CD4-positive, alpha-beta T cell treated with Interleukin-15 for 1 hour (primary cell): ENCODE data around the gene TINCR.
"Not testable (repeated sequence)": the region's sequence is repeated elsewhere in the genome, so short reads cannot be mapped to it uniquely, and the experiment has no call there.

Experiments used
- DNase-seq: peaks from one replicate; pipeline ENCODE4 v3.0.0-alpha.2; 2020

Gene TINCR

DNA sequence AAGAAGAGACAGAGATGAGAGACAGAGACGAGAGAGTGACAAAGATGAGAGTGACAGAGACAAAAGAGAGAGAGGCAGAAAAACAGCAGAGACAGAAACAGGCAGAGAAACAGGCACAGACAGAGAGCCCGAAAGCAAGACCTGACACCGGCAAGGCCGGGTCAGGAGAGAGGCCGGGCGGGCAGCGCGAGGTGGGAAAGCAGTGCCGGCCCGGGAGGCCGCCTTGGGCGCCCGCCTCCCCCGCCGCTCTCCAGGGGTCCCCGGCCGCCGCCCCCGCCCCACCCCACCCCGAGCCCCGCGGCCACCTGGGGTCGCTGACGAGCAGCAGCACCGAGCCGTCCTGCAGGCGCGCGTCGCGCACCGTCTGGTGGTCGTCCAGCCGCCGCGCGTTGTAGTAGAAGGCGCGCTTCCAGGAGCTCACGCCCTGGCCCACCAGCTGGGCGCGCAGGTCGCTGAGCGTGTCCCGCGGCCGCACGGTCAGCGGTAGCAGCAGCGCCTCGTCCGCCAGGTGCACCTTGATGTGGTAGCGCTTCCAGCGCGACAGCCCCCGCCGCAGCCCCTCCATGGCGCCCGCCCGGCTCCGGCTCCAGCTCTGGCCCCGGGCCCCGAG lies at the start of gene TINCR:
TSS of gene TINCR (minus strand) at position 594 of the 610 bp plus-strand sequence.
- DNase-seq: no peak

DNA sequence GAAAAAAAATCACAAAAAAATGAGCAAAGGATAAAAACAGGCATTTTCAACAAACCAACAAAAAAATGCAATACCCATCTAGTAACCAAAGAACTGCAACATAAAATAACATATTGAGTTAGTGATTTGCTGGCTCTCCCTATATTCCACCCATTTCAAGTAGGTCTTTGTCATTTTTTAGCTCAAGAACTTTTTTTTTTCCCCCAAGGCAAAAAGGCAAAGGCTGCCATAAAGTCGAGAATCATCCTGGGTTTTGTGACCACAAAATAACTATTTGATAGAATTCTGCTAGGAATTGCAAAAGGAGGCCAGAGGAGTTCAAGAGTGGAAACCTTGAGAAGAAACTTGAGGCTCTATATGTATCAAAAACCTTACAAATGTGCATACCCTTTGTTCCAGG lies 49.3 kb upstream of the TINCR start:
- no peak for DNase-seq

DNA sequence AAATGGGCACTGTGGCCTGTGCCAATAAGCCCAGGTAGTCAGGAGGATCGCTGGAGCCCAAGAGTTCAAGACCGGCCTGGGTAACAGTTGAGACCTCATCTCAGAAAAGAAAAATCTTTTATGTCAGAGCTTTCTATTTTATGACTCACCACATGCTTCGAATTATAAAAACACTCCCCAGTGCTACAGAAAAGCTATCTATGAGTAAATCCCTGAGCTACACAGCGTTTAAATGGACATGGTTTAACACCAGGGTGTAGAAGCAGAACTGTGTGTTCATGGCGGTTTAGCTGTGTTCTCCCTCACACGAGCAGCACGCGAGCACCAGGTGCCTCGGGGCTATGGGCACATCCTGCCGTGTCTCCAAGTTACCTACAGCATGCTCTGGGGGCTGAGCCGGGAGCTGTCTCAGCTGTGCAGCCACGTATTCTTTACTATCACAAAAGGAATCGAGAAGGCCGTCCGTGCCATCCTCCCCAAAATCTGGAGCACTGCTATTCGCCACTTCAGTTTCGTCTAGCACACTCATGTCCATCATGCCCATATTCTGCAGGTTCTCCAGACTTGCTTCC lies 48.1 kb upstream of the TINCR start:
- no peak for DNase-seq

- DNase-seq: no peak
Measured at GRCh38 chr19:5612891-5613865, 45.4 kb upstream of the TINCR start.

- no peak for DNase-seq
Measured at GRCh38 chr19:5609881-5610448, 42.2 kb upstream of the TINCR start.

DNA sequence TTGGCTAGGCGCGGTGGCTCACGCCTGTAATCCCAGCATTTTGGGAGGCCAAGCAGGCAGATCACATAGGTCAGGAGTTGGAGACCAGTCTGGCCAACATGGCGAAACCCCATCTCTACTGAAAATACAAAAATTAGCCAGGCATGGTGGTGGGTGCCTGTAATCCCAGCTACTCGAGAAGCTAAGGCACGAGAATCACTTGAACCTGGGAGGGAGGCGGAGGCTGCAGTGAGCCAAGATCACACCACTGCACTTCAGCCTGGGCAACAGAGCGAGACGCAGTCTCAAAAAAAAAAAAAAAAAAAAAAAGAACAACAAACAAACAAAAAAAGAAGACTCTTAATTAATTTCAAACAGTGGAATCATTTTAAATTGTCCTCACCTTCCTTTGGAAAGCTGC lies 41.0 kb upstream of the TINCR start:
- DNase-seq: not testable (repeated sequence)

DNA sequence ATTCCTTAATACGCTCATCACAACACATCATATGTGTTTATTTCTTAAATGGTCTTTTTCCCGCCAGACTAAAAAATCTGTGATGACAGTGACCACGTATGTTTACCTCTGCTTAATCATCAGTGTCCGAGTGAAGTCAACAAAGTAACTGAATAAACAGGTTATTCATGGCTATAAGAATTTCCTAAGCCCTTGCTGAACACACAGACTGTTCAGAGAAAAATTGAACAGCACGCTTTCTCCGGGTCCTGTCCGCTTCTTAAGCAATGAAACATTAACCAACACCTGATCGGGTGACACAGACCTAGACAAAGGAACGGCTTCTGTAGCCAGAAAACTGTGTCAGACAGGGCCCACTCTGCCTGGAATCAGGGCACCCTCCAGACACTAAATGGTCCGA lies 40.5 kb upstream of the TINCR start:
- DNase-seq: no peak

DNA sequence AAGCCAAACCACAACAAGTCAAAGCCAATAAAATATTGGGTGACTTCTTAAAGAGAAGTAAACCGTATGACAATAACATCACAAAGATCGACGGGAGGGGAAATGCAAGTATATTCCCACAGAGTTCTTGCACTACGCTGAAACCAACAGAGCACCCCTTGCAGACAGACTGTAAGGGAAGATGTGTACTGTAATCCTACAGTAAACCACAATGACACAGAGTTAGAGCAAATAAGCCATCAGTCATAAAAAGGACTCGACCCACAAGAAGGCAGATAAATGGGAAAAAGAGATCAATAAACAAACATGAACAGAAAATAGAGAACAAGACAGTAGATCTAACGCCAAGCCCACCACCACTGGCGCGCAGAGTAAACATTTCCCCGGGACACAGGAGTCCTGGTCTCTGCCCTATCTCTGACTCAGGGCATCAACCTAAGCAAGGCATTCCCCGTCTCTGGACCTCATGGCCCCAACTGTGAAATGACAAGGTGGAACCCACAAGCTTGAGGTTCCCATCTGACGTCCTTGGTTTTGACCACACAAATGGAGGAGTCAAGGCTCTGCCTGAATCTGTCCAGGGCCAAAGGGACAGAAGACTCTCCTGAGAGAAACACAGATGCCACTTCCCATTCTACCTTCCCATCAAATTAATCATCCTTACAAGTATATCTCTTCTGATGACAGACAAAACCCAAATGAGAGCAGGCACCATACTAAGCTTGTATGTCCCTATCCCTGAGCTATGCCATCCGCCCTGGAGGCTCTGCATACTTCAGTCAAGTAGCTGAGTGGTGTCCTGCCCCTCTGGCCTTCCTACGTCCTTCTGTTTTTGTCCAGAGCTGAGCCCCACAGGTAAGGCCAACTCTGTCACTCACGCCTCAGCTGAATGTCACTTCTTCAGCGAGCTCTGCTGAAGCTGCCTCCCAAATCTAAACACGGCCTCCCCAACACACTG lies 39.8 kb upstream of the TINCR start:
- DNase-seq: no peak

GRCh38 chr19:5605362-5605761 lies 37.6 kb upstream of the TINCR start:
- no peak for DNase-seq

DNA sequence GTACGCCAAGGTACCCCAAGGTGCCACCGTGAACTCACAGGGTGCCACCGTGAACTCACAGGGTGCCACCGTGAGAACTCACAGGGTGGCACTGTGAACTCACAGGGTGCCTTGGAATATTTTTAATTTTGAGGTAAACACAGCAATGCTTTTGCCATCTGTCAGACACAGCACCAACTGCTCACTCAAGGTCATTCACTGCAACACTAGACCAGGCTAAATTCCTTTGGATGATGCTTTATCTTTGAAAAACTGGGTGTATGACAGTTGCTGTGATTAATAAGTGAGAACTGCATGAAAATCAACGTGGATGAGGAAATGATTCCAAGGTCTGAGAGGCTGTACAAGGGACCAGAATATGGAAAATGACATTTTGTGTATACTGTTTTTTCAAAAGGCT lies 35.9 kb upstream of the TINCR start:
- DNase-seq: no peak

- DNase-seq: no peak
Measured at GRCh38 chr19:5600797-5601196, 33.0 kb upstream of the TINCR start.

DNA sequence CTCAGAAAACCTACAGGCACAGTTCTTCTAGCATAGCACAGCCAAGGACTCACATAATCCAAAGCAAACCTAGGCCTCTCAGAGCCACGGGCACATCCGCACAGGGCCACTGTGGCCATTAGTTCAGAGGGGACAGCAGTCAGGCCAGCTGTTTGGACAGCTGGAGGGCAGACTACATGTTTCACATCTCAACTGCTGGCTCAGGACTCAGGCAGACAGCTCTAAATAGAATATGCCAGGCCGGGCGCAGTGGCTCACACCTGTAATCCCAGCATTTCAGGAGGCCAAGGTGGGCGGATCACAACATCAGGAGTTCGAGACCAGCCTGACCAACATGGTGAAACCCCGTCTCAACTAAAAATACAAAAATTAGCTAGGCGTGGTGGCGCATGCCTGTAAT lies 28.0 kb upstream of the TINCR start:
- DNase-seq: no peak

DNA sequence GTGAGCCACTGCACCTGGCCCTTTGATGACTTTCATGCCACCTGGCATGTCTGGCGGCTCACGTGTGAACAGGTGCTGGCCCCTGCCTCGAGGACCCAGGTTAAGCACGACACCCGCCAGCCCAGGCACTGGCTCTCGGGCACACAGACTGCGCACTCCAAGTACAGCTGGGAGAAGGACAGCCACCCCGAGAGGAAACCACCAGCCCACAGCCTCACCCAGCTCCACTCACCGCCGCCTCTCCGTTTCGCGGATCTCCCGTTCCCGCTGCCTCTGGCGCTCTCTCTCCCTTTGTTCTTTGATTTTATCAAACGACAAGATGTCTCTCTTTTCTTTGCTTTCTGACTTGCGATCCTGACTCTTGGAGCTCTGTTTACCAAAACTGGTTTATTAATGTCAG lies 27.4 kb upstream of the TINCR start:
- no peak for DNase-seq

- DNase-seq: no peak
Measured at GRCh38 chr19:5594521-5594950, 26.8 kb upstream of the TINCR start.

GRCh38 chr19:5593343-5594255 lies 25.8 kb upstream of the TINCR start:
- DNase-seq: no peak

DNA sequence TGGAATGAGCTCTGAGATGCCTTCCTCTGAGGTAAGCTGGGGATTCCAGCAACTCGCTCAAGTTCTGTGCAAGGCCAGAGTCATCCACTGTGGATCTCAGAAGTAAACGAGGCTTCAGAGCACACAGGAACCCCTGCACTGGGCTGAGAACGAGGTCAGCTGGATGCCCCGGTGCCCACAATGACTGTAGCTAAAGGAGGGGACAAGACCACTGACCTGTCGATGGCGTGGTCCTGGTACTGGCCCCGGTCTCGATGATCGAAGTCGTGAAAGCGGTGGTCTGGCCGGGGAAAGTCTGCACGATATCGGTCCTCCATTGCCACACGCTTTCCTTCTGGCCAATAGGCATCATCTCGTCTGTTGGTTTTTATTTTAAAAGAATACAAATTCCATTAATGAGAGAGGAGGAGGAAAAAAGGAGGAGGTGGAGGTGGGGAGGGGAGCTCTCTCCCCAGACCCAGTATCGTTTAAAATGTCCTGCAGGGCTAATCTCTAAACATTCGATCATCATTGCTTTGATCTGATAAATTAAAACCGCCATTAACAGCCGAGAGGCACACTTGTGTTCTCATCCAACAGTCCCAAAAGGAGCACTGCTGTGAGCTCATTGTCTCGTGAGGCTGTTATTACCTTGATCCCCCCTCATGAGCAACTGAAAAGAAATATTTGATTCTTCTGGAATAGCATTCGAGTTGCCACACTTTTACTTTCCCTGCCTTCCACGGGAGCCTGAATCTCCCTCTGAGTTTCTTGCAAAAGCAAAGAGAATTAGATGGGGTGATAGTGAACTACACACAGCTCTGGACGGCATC lies 25.0 kb upstream of the TINCR start:
- no peak for DNase-seq

- no peak for DNase-seq
Measured at GRCh38 chr19:5591476-5591875, 23.7 kb upstream of the TINCR start.

DNA sequence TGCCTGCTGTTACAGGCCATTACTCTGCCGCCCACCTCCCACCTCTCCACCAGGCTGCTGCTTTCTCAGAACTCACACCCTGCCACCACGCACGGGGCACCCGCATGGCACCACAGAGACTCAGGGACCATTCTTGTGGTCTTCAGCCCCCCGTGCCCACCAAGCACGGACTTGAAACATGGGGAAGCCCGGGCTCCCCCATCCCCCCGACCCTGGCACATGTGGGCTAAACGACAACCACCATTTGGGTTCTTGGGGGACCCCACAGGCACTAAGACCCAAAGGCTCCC lies 23.1 kb upstream of the TINCR start:
- DNase-seq: no peak

DNA sequence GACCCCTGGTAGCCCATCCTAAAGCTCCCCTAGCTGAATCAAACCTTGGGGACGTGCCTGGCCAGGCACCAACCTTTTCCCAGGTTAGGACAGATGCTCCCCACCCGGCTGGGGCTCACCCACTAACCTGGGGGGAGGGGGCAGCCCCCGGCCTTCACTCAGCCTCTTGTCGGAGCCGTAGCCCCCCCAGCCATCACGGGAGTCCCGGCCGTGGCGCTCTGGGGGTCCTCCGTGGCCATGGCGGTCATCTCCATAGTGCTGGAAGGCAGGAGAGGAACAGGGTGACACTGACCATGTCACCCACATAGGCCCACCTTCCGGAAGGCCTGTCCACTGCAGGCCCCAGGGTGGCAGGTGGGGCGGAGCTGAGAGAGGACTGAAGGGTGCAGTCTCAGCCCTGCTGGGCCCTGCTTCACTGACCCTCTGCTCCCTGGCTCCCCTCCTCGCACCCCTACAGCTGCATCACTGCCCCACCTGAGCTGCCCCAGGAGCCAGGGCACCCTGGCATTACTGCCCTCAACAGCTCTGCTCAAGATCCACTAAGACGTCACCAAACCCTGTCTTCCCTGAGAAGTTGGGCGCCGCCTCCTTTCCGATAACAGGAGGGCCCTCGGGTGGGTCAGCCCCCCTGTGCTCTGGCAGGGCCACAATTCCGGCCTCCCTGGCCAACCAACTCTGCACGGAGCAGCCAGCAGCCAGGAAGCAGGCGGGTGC lies 22.6 kb upstream of the TINCR start:
- no peak for DNase-seq
